ENCODE results near the gene NELL1.

The NELL1 gene

GRCh38 chr11:20634781-20635180 lies 34.6 kb upstream of the NELL1 start:
- Histone ChIP-seq H3K79me2 (ENCODE audit: insufficient read depth, low read length) (no peaks in the 10 kb centered on the region), H4K20me1 (ENCODE audit: insufficient read depth, low read length) (no peaks in the 10 kb centered on the region), H3K9ac (ENCODE audit: low read depth, low read length) (no peak overlapping the region), H3K4me2 (ENCODE audit: insufficient read depth, low read length) (no peak overlapping the region), H3K9me3 (ENCODE audit: insufficient read depth, low read length, severe bottlenecking) (no peaks in the 10 kb centered on the region), H3K4me3 (ENCODE audit: low read depth in 1 of 2, low read length in 2 of 2) (no peak overlapping the region), H3K27me3 (ENCODE audit: insufficient read depth, low read length, poor library complexity) (no peaks in the 10 kb centered on the region), H3K27ac (ENCODE audit: low read length) (no peak overlapping the region), H2AFZ (ENCODE audit: low read depth, low read length) (no peak overlapping the region), H3K4me1 (ENCODE audit: insufficient read depth, low read length) (no peaks in the 10 kb centered on the region), H3K36me3 (ENCODE audit: insufficient read depth, low read length) (no peaks in the 10 kb centered on the region)
- TF ChIP-seq CTCF (IDR thresholded peaks at IDR 0.05; ENCODE audit: borderline replicate concordance, extremely low read depth, low read length, poor library complexity, severe bottlenecking) (no peak), EZH2 (IDR thresholded peaks at IDR 0.05; ENCODE audit: borderline replicate concordance, low read depth, low read length, severe bottlenecking) (no peak)
- no peak for ATAC-seq (ENCODE audit: insufficient read depth, low read depth)
- DNase-seq = no peak

- Histone ChIP-seq H3K36me3 (ENCODE audit: insufficient read depth, low read length) (no peaks in the 10 kb centered on the region), H3K27me3 (ENCODE audit: insufficient read depth, low read length, poor library complexity) (no peaks in the 10 kb centered on the region), H4K20me1 (ENCODE audit: insufficient read depth, low read length) (no peaks in the 10 kb centered on the region), H3K9me3 (ENCODE audit: insufficient read depth, low read length, severe bottlenecking) (no peaks in the 10 kb centered on the region), H2AFZ (ENCODE audit: low read depth, low read length) (no peak overlapping the region), H3K27ac (ENCODE audit: low read length) (no peak overlapping the region), H3K79me2 (ENCODE audit: insufficient read depth, low read length) (no peaks in the 10 kb centered on the region), H3K9ac (ENCODE audit: low read depth, low read length) (no peak overlapping the region), H3K4me1 (ENCODE audit: insufficient read depth, low read length) (no peaks in the 10 kb centered on the region), H3K4me2 (ENCODE audit: insufficient read depth, low read length) (no peak overlapping the region), H3K4me3 (ENCODE audit: low read depth in 1 of 2, low read length in 2 of 2) (no peak overlapping the region)
- TF ChIP-seq CTCF (IDR thresholded peaks at IDR 0.05; ENCODE audit: borderline replicate concordance, extremely low read depth, low read length, poor library complexity, severe bottlenecking) (no peak), EZH2 (IDR thresholded peaks at IDR 0.05; ENCODE audit: borderline replicate concordance, low read depth, low read length, severe bottlenecking) (no peak)
- ATAC-seq (ENCODE audit: insufficient read depth, low read depth) = no peak
- DNase-seq = no peak
Observed at GRCh38 chr11:20638074-20638473, 31.3 kb upstream of the NELL1 start.

- no peak for DNase-seq
- no peaks in the 10 kb centered on the region for H3K4me1 ChIP-seq (ENCODE audit: insufficient read depth, low read length)
- H3K9ac ChIP-seq (ENCODE audit: low read depth, low read length) = no peak overlapping the region
- H3K36me3 ChIP-seq (ENCODE audit: insufficient read depth, low read length) = no peaks in the 10 kb centered on the region
- H2AFZ ChIP-seq (ENCODE audit: low read depth, low read length) = no peak overlapping the region
- no peaks in the 10 kb centered on the region for H3K27me3 ChIP-seq (ENCODE audit: insufficient read depth, low read length, poor library complexity)
- H3K79me2 ChIP-seq (ENCODE audit: insufficient read depth, low read length) = no peaks in the 10 kb centered on the region
- no peaks in the 10 kb centered on the region for H3K9me3 ChIP-seq (ENCODE audit: insufficient read depth, low read length, severe bottlenecking)
- no peak overlapping the region for H3K27ac ChIP-seq (ENCODE audit: low read length)
- no peak for ATAC-seq (ENCODE audit: insufficient read depth, low read depth)
- H3K4me3 ChIP-seq (ENCODE audit: low read depth in 1 of 2, low read length in 2 of 2) = no peak overlapping the region
- TF ChIP-seq CTCF (IDR thresholded peaks at IDR 0.05; ENCODE audit: borderline replicate concordance, extremely low read depth, low read length, poor library complexity, severe bottlenecking) = no peak
- no peaks in the 10 kb centered on the region for H4K20me1 ChIP-seq (ENCODE audit: insufficient read depth, low read length)
- no peak overlapping the region for H3K4me2 ChIP-seq (ENCODE audit: insufficient read depth, low read length)
Observed at GRCh38 chr11:20639688-20640087, 29.7 kb upstream of the NELL1 start.

GRCh38 chr11:20640401-20640800 lies 29.0 kb upstream of the NELL1 start:
- H3K4me2 ChIP-seq (ENCODE audit: insufficient read depth, low read length) = no peak overlapping the region
- DNase-seq (no peak), ATAC-seq (ENCODE audit: insufficient read depth, low read depth) (no peak)
- no peaks in the 10 kb centered on the region for H3K27me3 ChIP-seq (ENCODE audit: insufficient read depth, low read length, poor library complexity)
- H3K27ac ChIP-seq (ENCODE audit: low read length) = no peak overlapping the region
- H3K4me3 ChIP-seq (ENCODE audit: low read depth in 1 of 2, low read length in 2 of 2) = no peak overlapping the region
- no peaks in the 10 kb centered on the region for H3K9me3 ChIP-seq (ENCODE audit: insufficient read depth, low read length, severe bottlenecking)
- no peaks in the 10 kb centered on the region for H3K36me3 ChIP-seq (ENCODE audit: insufficient read depth, low read length)
- no peak for TF ChIP-seq EZH2 (IDR thresholded peaks at IDR 0.05; ENCODE audit: borderline replicate concordance, low read depth, low read length, severe bottlenecking)
- TF ChIP-seq CTCF (IDR thresholded peaks at IDR 0.05; ENCODE audit: borderline replicate concordance, extremely low read depth, low read length, poor library complexity, severe bottlenecking) = no peak
- no peak overlapping the region for H2AFZ ChIP-seq (ENCODE audit: low read depth, low read length)
- H4K20me1 ChIP-seq (ENCODE audit: insufficient read depth, low read length) = no peaks in the 10 kb centered on the region
- H3K4me1 ChIP-seq (ENCODE audit: insufficient read depth, low read length) = no peaks in the 10 kb centered on the region
- H3K9ac ChIP-seq (ENCODE audit: low read depth, low read length) = no peak overlapping the region
- no peaks in the 10 kb centered on the region for H3K79me2 ChIP-seq (ENCODE audit: insufficient read depth, low read length)
